Mucosa of gallbladder (tissue), 1 donor: Measurements from ENCODE around the gene SLFNL1. TPM values are rescaled to one million over a fixed set of nuclear protein-coding genes. Genes with fewer than 3 reads are reported as not detected.

Experiments
- DNase-seq: peaks from one replicate; pipeline ENCODE4 v3.0.0-alpha.2; 2020; ENCODE audit warnings: low spot score
- total RNA-seq: library from RNA; stranded (reverse); gene quantifications from one replicate; pipeline ENCODE4 v1.2.1, GENCODE V29; 2021
- donor health status: DM: no; HTN: no; CAD: no.

The SLFNL1 gene
- total RNA-seq, 1 donor from 2014 or later = 0.60 TPM

GRCh38 chr1:40986956-40987355 lies 34.6 kb downstream of the SLFNL1 start:
- DNase-seq = no peak

- no peak for DNase-seq
Observed at GRCh38 chr1:40986328-40986783, 35.2 kb downstream of the SLFNL1 start.

- no peak for DNase-seq
Observed at GRCh38 chr1:40985875-40986274, 35.6 kb downstream of the SLFNL1 start.

- DNase-seq = no peak
Observed at GRCh38 chr1:40985161-40985560, 36.4 kb downstream of the SLFNL1 start.

GRCh38 chr1:40984531-40984930 lies 37.0 kb downstream of the SLFNL1 start:
- DNase-seq = no peak

GRCh38 chr1:40984066-40984465 lies 37.5 kb downstream of the SLFNL1 start:
- no peak for DNase-seq

GRCh38 chr1:40983286-40983685 lies 38.2 kb downstream of the SLFNL1 start:
- no peak for DNase-seq

- no peak for DNase-seq
Observed at GRCh38 chr1:40982721-40983120, 38.8 kb downstream of the SLFNL1 start.

- DNase-seq = no peak
Observed at GRCh38 chr1:40981691-40982448, 39.7 kb downstream of the SLFNL1 start.

GRCh38 chr1:40980453-40981121 lies 40.9 kb downstream of the SLFNL1 start:
- no peak for DNase-seq

GRCh38 chr1:40980068-40980452 lies 41.5 kb downstream of the SLFNL1 start:
- DNase-seq = no peak

- DNase-seq = peak; percentile 95
Observed at GRCh38 chr1:40979241-40980067, 42.1 kb downstream of the SLFNL1 start, which contains the start of gene CTPS1. Gene CTPS1 (plus strand): TSS chr1:40979696. CDS start chr1:40983291, 3,595 bp downstream.

- no peak for DNase-seq
Observed at GRCh38 chr1:40978886-40979240, 42.7 kb downstream of the SLFNL1 start.

GRCh38 chr1:40977716-40978115 lies 43.8 kb downstream of the SLFNL1 start:
- no peak for DNase-seq

- no peak for DNase-seq
Observed at GRCh38 chr1:40976952-40977690, 44.4 kb downstream of the SLFNL1 start.

GRCh38 chr1:40974945-40975344 lies 46.6 kb downstream of the SLFNL1 start:
- DNase-seq = no peak

GRCh38 chr1:40973912-40974311 lies 47.6 kb downstream of the SLFNL1 start:
- DNase-seq = no peak

- no peak for DNase-seq
Observed at GRCh38 chr1:40971966-40972365, 49.6 kb downstream of the SLFNL1 start.

- no peak for DNase-seq
Observed at GRCh38 chr1:40969445-40969844, 52.1 kb downstream of the SLFNL1 start.

GRCh38 chr1:40966417-40966816 lies 55.1 kb downstream of the SLFNL1 start:
- no peak for DNase-seq
